Stimulated activated CD4-positive, alpha-beta T cell treated with anti-CD3 and anti-CD28 coated beads, Interleukin-4, amount 100 ng/mL, for 1 hour (primary cell): ENCODE results near the gene ITIH5.
"Not testable (repeated sequence)": the region's sequence is repeated elsewhere in the genome, so short reads cannot be mapped to it uniquely, and the experiment has no call there.

Source experiments
- DNase-seq: peaks from one replicate; pipeline ENCODE4 v3.0.0-alpha.2; 2020

Gene ITIH5

GRCh38 chr10:7666253-7667023, at the start of gene ITIH5:
ITIH5 (minus strand) TSS chr10:7666966; CDS start chr10:7666892, 74 bp downstream.
- DNase-seq, result no peak

- no peak for DNase-seq
Measured at GRCh38 chr10:7715515-7715914, 48.7 kb upstream of the ITIH5 start.

GRCh38 chr10:7711075-7711474, 44.3 kb upstream of the ITIH5 start:
- not testable (repeated sequence) for DNase-seq

DNA sequence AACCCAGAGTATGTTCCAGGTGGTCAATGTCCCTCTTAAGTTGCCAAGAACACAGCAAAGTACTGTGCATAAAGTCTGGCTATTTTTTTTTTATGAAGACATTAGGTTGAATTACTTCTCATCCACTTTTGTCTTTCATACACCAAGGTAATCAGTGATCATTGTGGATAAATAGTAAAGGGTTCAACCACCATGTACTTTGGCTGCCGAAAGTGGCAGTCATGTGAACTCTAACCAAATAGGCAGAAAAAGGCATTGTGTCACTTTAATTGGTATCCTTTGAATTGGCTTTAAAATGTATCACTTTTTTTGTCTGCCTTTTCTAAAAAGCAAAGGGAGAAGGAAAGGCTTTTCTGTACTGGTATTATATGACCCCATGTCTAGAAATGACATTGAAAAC, 43.7 kb upstream of the ITIH5 start:
- no peak for DNase-seq

DNA sequence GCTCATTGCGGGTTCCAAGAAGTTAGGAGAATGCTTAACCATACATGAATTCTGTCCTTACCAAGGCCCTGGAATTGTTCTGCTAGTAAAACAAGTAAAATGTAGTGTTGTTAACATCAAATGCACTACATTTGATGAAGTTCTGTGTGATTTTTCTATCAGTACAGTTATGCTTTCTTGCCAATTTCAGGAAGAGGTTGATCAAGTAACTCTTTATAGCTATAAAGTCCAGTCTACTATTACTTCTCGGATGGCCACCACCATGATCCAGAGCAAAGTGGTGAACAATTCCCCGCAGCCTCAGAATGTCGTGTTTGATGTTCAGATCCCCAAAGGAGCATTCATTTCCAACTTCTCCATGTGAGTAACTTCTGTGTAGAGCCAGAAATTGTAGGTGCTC, 42.1 kb upstream of the ITIH5 start:
- DNase-seq, result no peak

GRCh38 chr10:7707858-7708622, 41.3 kb upstream of the ITIH5 start:
- no peak for DNase-seq

DNA sequence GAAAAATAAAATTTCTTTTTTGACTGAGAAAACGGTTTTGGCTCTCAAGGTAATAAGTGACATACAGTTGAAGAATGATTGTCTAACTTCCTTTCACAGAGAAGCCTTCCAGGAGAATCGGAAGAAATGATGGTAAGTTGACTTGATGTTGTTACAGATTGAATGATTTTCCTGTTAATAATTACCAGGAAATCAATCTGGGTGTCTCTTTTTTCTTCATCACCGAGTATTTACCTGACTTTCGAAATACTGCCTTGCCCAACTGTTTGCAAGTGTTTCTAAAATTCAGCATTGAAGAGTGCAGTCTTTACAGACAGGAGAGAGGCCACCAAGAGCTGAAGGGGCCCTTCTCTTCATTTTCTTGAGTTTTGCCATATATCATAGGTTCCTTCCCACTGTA, 40.3 kb upstream of the ITIH5 start:
- DNase-seq, result no peak

GRCh38 chr10:7706534-7707073, 39.8 kb upstream of the ITIH5 start:
- DNase-seq, result no peak

DNA sequence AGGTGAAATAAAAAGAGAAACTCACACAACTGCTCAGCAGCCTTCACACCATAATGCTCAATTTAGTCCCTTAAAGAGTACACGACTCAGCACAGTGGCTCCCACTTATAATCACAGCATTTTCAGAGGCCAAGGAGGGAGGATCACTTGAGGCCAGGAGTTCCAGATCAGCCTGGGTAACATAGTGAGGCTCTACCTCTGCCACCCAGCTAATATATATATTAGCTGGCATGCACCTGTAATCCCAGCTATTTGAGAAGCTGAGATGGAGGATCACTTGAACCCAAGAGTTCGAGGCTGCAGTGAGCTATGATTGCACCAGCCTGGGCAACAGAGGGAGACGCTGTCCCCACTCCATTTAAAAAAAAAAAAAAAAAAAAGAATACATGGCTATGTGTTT, 38.6 kb upstream of the ITIH5 start:
- DNase-seq, result no peak

- no peak for DNase-seq
Measured at GRCh38 chr10:7704071-7705016, 37.6 kb upstream of the ITIH5 start.

- DNase-seq, result no peak
Measured at GRCh38 chr10:7703140-7703539, 36.4 kb upstream of the ITIH5 start, which contains the start of gene ITIH2. ITIH2 (plus strand) TSS chr10:7703316; CDS start chr10:7703435, 119 bp downstream.

DNA sequence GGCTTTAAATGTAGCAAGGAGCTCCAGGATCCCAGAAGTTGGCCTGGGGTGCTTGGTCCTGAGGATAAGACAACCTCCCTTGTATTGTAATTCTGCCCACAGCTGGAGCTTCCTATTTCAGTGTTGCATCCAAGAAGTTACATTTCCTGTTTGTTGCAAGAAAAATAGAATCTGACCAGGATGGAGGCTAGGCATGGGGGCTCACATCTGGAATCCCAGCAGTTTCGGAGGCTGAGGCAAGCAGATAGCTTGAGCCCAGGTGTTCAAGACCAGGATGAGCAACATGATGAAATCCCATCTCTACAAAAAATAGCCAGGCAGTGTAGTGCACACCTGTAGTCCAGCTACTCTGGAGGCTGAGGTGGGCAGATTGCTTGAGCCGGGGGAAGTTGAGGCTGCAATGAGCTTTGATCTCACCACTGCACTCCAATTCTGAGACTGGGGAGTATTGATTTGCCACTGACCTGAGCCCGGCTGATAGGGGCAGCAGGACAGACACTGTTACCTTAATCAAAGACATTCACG, 35.6 kb upstream of the ITIH5 start:
- DNase-seq, result no peak

- DNase-seq, result no peak
Measured at GRCh38 chr10:7701158-7701742, 34.5 kb upstream of the ITIH5 start.

- no peak for DNase-seq
Measured at GRCh38 chr10:7700577-7701125, 33.9 kb upstream of the ITIH5 start.

GRCh38 chr10:7697426-7697825, 30.7 kb upstream of the ITIH5 start:
- no peak for DNase-seq

DNA sequence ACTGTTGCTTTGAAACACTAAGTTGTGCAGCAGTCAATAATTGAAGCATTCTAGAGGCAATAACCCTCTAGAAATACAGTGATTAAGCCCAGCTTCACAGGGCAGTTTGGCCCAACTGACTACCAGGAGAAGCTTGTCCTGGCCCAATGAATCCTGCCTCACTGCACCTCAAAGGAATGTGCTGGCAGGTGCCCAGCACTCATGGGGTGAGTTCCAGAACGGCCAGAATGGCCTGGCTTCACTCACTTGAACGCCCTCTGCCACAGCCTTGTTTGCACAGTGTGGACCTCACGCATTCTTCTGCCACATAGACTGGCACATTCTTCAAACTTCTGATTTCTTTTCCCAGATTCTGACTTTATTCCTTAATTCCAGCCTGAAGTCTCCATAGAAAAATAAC, 29.8 kb upstream of the ITIH5 start:
- DNase-seq, result no peak

- not testable (repeated sequence) for DNase-seq
Measured at GRCh38 chr10:7693194-7693593, 26.4 kb upstream of the ITIH5 start.

DNA sequence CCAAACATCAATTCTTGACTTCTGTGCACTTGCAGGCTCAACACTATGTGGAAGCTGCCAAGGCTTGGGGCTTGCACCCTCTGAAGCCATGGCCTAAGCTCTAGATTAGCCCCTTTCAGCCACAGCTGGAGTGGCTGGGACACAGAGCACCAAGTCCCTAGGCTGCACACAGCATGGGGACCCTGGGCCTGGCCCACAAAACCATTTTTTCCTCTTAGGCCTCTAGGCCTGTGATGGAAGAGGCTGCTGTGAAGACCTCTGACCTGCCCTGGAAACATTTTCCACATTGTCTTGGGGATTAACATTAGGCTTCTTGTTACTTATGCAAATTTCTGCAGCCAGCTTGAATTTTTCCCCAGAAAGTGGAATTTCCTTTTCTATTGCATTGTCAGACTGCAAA, 25.6 kb upstream of the ITIH5 start:
- not testable (repeated sequence) for DNase-seq

GRCh38 chr10:7690885-7691597, 24.3 kb upstream of the ITIH5 start:
- not testable (repeated sequence) for DNase-seq

DNA sequence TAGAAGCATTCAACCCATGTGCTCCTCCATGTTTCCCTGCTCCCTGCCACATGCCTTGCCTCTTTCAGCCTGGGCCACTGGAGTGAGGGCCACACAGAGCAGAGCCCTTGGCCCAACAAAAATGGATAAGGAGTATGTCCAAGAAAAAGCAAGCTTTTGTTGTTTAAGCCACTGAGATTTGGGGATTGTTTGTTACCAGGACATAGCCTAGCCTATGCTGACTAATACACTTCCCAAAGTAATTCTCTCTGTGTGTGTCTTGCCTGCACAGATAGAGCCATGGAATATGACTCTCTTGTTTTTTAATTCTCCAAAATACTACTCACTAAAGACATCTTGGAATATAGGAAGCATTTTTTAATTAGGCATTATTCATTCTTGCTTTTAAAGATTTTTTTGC, 22.8 kb upstream of the ITIH5 start:
- DNase-seq, result no peak
